GM12891 (cell line): ENCODE measurements around the gene PRKCE.

ENCODE experiments used
- DNase-seq: peaks from one replicate; pipeline ENCODE4 v3.0.0; 2011; ENCODE audit warnings: low spot score; ENCODE audit not compliant: insufficient read length
- FAIRE-seq: peaks from 2 replicates; lab custom pipeline; 2011; peaks lifted over from hg19 to GRCh38; lab: Jason Lieb, UNC
- PAX5 ChIP-seq: IDR thresholded peaks from 2 replicates; pipeline ENCODE4 v1.6.1; 2011; ENCODE audit warnings: low read length, moderate library complexity, mild to moderate bottlenecking; ENCODE audit not compliant: insufficient read depth, severe bottlenecking
- POLR2A ChIP-seq: IDR thresholded peaks from 2 replicates; pipeline ENCODE4 v1.6.1; 2011; ENCODE audit warnings: low read depth, low read length, control low read depth
- POLR2AphosphoS5 ChIP-seq: IDR thresholded peaks from 2 replicates; pipeline ENCODE4 v1.6.1; 2011; ENCODE audit warnings: low read depth, low read length, control low read depth
- POU2F2 ChIP-seq: IDR thresholded peaks from 2 replicates; pipeline ENCODE4 v1.6.1; 2011; ENCODE audit warnings: low read depth, mild to moderate bottlenecking, control low read depth, low read length, moderate library complexity
- SPI1 ChIP-seq: IDR thresholded peaks from 2 replicates; pipeline ENCODE4 v1.6.1; 2011; ENCODE audit warnings: low read depth, low read length, control low read depth
- TAF1 ChIP-seq: IDR thresholded peaks from 2 replicates; pipeline ENCODE4 v1.6.1; 2011; ENCODE audit warnings: low read depth, low read length, control low read depth

Gene PRKCE

DNA sequence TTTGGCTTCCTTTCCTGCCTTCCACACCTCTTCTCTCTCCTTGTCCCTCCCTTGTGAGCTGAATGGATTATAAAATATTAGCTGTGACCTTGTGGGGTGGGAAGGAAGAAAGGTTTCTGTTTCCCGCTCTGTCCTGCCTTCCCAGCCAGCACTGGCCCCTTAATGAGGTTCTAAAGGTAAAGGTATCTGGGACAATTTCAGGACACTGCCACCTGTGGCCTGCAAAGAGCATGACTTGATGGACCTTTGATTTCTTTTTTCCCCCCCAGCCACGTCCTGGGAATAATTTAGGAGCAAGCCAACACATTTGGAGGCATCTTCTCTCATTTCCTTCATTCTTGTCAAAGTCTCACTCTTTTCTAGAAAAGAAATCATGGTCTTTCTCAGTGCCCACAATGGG lies 399.0 kb downstream of the PRKCE start:
- FAIRE-seq: no peak
- TF ChIP-seq PAX5 (no peak), POLR2AphosphoS5 (no peak), POLR2A (no peak), SPI1 (no peak), POU2F2 (no peak), TAF1 (no peak)
- no peak for DNase-seq

DNA sequence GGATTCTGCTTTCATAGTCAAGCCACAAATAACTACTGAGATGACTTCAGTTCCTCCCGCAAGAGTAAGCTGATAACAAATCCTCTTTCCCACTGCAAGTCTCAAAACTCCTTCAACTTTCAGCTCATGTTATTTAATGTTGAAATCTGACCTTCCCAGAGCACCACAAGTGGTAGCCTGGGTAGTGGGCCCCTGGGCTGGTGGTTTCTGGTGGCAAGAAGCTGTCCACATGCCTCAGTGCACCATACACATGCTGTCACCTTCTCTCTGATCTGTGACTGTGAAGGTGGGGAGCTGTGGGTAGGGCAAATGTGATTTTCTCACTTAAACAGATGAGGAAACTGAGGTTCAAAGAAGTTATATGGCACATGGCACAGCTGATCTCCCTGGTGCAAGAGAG lies 399.6 kb downstream of the PRKCE start:
- FAIRE-seq (no peak), DNase-seq (no peak)
- TF ChIP-seq SPI1 (no peak), PAX5 (no peak), POU2F2 (no peak)

DNA sequence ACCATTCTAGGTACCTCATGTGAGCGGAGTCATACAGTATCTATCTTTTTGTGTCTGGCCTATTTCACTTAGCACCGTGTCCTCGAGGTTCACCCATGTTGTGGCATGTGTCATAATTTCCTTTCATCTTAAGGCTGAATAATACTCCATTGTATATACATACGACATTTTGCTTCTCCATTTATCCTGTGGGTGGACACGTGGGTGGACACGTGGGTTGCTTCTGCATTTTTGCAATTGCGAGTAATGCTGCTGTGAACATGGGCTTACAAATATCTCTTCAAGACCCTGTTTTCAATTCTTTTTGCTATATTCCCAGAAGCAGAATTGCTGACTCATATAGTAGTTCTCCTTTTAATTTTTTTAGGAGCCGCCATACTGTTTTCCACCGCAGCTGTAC lies 402.1 kb downstream of the PRKCE start:
- DNase-seq: no peak
- TF ChIP-seq PAX5 (no peak), SPI1 (no peak), TAF1 (no peak), POLR2AphosphoS5 (no peak), POLR2A (no peak), POU2F2 (no peak)
- no peak for FAIRE-seq

DNA sequence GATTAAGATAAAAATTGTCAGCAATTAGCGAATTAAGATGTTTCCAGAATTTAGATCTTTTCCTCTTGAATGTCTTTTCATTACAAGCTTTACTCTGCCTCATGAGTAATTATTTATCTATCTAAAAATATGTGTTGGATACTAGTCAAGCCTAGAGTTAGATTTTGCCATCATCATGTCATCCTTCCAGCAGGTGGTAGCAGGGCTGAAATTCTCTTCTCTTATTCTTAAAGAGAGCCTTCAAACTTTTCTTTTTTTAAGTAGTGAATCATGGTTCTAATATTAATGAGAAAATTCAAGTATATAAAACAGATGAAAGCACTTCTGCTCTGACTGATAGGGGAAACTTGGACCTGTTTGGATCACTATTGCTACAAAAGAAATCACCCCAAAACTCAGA lies 405.1 kb downstream of the PRKCE start:
- no peak for DNase-seq
- TF ChIP-seq POLR2A (no peak), TAF1 (no peak), SPI1 (no peak), PAX5 (no peak), POU2F2 (no peak), POLR2AphosphoS5 (no peak)
- FAIRE-seq: no peak

DNA sequence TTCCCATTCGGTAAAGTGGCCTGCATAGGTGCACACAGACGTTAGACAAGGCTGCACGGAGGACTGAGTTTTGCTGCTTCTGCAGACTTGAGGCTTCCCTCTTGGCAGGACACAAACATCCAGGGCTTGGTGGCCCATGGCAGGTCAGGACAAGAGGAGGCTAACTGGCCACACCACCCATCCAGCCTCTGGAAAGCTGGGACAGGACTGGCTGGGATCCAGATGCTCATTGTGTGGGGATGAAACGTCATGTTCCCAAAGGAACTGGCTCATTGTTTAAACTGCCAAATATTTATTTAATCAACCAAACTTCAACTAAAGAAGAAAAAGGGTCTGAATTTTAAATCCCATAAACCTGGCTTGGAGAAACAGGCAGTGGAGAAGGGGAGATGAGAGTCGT lies 406.7 kb downstream of the PRKCE start:
- no peak for FAIRE-seq
- DNase-seq: no peak
- TF ChIP-seq POLR2AphosphoS5 (no peak), POU2F2 (no peak), POLR2A (no peak), SPI1 (no peak), TAF1 (no peak), PAX5 (no peak)

DNA sequence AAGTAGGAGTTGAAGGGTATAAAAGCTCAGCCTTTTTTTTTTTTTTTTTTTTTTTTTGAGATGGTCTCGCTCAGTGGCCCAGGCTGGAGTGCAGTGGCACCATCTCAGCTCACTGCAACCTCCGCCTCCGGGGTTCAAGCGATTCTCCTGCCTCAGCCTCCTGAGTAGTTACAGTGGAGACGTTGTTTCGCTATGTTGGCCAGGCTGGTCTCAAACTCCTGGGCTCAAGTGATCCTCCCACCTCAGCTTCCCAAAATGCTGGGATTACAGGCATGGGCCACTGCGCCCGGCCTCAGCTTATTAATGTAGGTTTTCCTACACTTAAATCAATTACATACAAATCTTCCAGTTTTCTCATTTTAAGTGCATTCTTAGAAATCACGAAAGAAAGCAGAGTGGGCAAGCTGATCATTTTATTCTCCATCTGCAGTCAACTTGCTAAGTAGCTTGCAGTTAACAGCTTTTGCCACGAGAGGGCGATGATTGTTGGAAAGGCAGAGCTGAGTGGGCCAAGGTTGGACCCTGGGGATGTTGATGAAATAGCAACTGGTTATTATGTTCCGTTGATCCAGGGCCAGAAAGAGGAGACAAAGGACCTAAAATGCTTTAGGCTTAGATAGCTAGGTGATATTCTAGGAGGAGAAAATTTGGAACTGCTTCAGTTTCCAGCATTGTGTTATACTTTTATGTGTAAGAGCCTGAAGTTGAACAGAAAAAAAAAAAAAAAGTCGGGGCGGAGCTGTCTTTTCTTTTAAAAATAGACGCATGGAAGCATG lies 411.4 kb downstream of the PRKCE start:
- TF ChIP-seq TAF1 (no peak), SPI1 (no peak), POU2F2 (no peak), PAX5 (no peak), POLR2AphosphoS5 (no peak), POLR2A (no peak)
- FAIRE-seq: peak; percentile 72
- DNase-seq: peak; percentile 30

DNA sequence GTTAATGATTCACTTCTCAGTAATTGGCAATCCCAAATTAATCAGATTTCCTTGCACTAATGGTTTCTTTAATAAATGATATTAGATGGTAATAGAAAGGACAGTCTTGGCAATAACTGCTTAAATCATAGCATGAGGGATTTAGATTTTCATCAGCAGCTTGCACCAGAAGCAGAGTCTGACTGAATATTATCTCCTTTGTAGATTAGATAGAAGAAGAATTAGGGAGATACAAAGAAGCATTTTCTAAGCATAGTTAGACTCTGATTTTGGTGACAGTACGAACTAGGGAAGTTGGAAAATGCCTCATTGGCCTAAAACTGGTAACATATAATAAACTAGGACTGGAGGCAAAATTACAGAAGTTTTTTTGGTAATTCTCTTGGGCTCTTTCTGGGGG lies 412.9 kb downstream of the PRKCE start:
- TF ChIP-seq TAF1: no peak
- no peak for TF ChIP-seq PAX5
- no peak for TF ChIP-seq POLR2AphosphoS5
- no peak for TF ChIP-seq POU2F2
- no peak for TF ChIP-seq POLR2A
- no peak for TF ChIP-seq SPI1
- no peak for FAIRE-seq
- no peak for DNase-seq

DNA sequence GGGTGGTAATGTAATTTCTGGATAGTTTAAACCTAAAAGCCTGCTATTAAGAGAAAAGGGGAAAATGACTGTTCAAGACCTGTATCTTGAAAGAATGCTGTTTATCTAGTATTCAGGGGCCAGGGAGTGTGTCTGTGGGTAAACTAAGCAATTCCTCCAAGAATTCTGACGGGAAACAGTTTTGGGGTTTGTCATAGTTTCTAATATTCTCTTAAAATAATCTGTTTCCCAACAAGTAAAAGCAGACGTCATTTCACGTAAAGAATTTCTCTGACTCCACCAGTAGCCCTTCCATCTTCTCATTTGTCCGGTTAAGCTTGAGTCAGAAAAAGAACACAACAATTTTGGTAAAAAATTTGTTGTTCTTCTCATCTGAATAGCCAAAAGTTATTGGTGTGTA lies 413.7 kb downstream of the PRKCE start:
- FAIRE-seq: no peak
- no peak for TF ChIP-seq TAF1
- no peak for TF ChIP-seq POLR2AphosphoS5
- DNase-seq: no peak

DNA sequence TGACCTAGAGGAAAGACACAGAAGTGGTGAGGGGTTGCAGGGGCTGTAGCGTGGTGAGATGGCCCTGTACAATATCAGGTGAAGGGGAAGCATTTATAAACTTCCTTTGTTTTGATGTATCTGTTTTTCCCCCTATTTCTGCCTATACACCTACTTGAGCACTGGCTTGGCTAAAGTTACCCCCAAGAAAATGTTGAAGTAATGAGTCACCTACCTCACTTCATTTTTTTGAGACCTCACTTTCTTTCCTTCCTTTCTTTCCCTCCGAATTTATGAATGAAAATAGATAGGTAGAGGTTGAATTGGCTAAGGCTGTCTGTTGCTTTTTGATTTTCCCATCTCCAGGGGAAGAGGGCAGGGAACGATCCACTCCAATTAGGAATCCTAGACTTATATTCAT lies 414.6 kb downstream of the PRKCE start:
- DNase-seq: no peak
- no peak for FAIRE-seq
- no peak for TF ChIP-seq SPI1

DNA sequence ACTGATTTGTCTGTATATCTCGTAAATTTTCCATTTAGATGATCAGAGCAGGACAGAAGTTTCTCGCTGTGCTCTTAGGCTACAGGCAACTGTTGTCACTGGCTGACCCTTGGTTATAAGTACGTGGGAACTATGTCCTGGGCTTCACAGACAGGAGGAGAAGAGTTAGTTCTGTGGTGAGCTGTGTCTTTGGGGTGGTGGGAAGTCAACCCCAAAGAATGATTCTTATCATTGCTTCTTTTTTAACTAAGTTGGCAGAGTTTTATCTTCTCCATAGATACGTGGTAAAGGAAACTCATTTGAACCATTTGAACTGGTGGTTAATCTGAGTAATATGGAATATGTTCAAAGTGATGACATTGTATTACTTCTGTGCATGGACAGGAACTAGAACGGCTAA lies 415.1 kb downstream of the PRKCE start:
- TF ChIP-seq POLR2A (no peak), TAF1 (no peak), PAX5 (no peak), POLR2AphosphoS5 (no peak), SPI1 (no peak), POU2F2 (no peak)
- FAIRE-seq: no peak
- no peak for DNase-seq

DNA sequence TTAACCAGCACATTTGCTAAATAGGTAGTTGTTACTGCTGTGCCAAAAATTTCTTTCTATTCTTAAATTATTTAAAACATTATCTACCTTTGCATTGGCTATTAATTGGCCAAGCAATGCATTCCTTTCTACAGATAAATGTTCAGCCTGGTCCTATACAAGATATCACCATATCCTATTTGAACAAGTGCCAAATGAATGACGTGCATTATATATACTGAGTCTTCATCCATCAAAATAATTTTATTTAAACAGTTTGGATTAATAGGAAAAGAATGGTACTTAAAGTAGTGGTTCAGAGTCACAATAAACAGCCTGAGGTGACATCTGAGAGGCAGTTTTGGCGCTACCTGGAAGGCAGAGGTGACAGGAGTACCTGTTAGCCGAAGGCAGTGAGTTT lies 415.6 kb downstream of the PRKCE start:
- TF ChIP-seq POU2F2: no peak
- TF ChIP-seq SPI1: no peak
- TF ChIP-seq TAF1: no peak
- TF ChIP-seq PAX5: no peak
- no peak for TF ChIP-seq POLR2AphosphoS5
- TF ChIP-seq POLR2A: no peak
- no peak for DNase-seq
- no peak for FAIRE-seq
